ENCODE results near the gene RFPL3.

The RFPL3 gene

GRCh38 chr22:32404021-32404420 lies 46.4 kb downstream of the RFPL3 start:
- DNase-seq (ENCODE audit: insufficient read length) (no peak), FAIRE-seq (no peak)
- TF ChIP-seq POLR2A (IDR thresholded peaks at IDR 0.05; ENCODE audit: low read depth, low read length) (no peak), TAF1 (IDR thresholded peaks at IDR 0.05; ENCODE audit: borderline replicate concordance, low read depth, low read length) (no peak), POLR2AphosphoS5 (IDR thresholded peaks at IDR 0.05; ENCODE audit: low read depth, low read length) (no peak)

GRCh38 chr22:32407312-32407711 lies 49.6 kb downstream of the RFPL3 start:
- FAIRE-seq (peak; percentile 81), DNase-seq (ENCODE audit: insufficient read length) (no peak)
- TF ChIP-seq TAF1 (IDR thresholded peaks at IDR 0.05; ENCODE audit: borderline replicate concordance, low read depth, low read length) (no peak), POLR2A (IDR thresholded peaks at IDR 0.05; ENCODE audit: low read depth, low read length) (no peak), POLR2AphosphoS5 (IDR thresholded peaks at IDR 0.05; ENCODE audit: low read depth, low read length) (no peak)

- no peak for FAIRE-seq
- TF ChIP-seq POLR2A (IDR thresholded peaks at IDR 0.05; ENCODE audit: low read depth, low read length) = no peak
- no peak for TF ChIP-seq TAF1 (IDR thresholded peaks at IDR 0.05; ENCODE audit: borderline replicate concordance, low read depth, low read length)
- TF ChIP-seq POLR2AphosphoS5 (IDR thresholded peaks at IDR 0.05; ENCODE audit: low read depth, low read length) = no peak
- DNase-seq (ENCODE audit: insufficient read length) = no peak
Measured at GRCh38 chr22:32407936-32408335, 50.3 kb downstream of the RFPL3 start.

- no peak for DNase-seq (ENCODE audit: insufficient read length)
- TF ChIP-seq TAF1 (IDR thresholded peaks at IDR 0.05; ENCODE audit: borderline replicate concordance, low read depth, low read length) = no peak
- TF ChIP-seq POLR2A (IDR thresholded peaks at IDR 0.05; ENCODE audit: low read depth, low read length) = no peak
- TF ChIP-seq POLR2AphosphoS5 (IDR thresholded peaks at IDR 0.05; ENCODE audit: low read depth, low read length) = no peak
- no peak for FAIRE-seq
Measured at GRCh38 chr22:32409977-32410376, 52.3 kb downstream of the RFPL3 start.

- DNase-seq (ENCODE audit: insufficient read length) (no peak), FAIRE-seq (no peak)
- TF ChIP-seq TAF1 (IDR thresholded peaks at IDR 0.05; ENCODE audit: borderline replicate concordance, low read depth, low read length) = no peak
- no peak for TF ChIP-seq POLR2A (IDR thresholded peaks at IDR 0.05; ENCODE audit: low read depth, low read length)
- TF ChIP-seq POLR2AphosphoS5 (IDR thresholded peaks at IDR 0.05; ENCODE audit: low read depth, low read length) = no peak
Measured at GRCh38 chr22:32410459-32410858, 52.8 kb downstream of the RFPL3 start.

Data from GM12892 (cell line).